ENCODE data around the gene HOXB6. TPM values are rescaled to one million over a fixed set of nuclear protein-coding genes. Genes with fewer than 3 reads are reported as not detected.

Gene HOXB6
- total RNA-seq, 1 donor from 2014 or later: not detected

DNA sequence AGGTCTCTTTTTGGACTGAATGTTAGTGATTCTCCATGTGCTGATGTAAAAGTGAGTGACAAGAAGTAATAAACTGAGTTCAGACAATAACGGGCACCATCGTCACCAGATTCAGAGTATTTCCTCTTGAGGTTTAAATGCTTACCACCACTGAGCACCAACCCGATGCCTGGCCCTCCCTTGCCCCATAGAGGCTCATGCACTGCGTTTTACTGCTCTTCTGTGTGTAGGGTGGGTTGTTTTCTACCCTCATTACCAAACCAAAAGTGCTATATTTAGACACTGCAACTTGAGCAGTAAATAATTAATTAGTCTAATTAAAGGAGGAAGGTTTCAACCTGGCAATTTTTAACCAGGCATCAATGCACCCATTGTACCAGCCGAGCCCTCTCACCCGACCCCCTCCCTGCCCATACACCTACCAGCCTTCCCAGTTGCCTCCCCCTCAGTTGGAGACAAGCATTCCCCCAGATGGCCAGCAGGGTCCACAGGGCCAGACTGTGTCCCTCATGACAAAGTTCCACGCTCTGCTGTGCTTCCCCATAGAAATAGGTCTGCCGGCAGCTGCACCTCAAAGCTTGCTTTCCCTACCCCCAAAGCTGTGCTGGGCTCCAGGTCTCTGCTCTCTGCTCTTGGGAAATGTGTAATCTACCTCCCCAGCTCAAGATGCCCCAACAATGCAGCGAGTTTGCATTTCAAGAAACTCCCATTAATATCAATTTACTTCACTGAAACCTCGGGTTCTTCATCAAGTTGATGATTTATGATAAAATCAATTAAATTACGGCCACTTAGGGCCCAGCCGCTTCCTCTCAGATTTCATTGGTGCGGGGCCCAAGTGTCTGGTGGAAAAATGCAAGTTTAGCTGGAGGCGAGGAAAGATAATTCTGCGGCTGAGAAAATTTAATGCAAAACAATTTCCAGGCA, 42.6 kb downstream of the HOXB6 start:
- Histone ChIP-seq H3K4me3 (ENCODE audit: low read length in 3 of 3) (no peak overlapping the region), H3K27me3 (ENCODE audit: control insufficient read depth in 3 of 3, insufficient read depth in 3 of 3, low read length in 3 of 3) (peaks cover 19 to 90% (median 60%) of the 10 kb centered on the region in 3 donors), H3K36me3 (ENCODE audit: control insufficient read depth in 3 of 3, insufficient read depth in 3 of 3, low read length in 3 of 3) (peaks cover 0 to 5% (median 0%) of the 10 kb centered on the region in 3 donors), H3K9ac (ENCODE audit: low read depth in 1 of 3, low read length in 3 of 3) (no peak overlapping the region), H3K27ac (ENCODE audit: low read depth, low read length) (no peak overlapping the region), H3K4me1 (ENCODE audit: control insufficient read depth in 3 of 3, insufficient read depth in 3 of 3, low read length in 3 of 3) (peaks cover 4 to 25% (median 10%) of the 10 kb centered on the region in 3 donors), H3K9me3 (ENCODE audit: control insufficient read depth in 3 of 3, low read length in 3 of 3) (no peaks in the 10 kb centered on the region)

DNA sequence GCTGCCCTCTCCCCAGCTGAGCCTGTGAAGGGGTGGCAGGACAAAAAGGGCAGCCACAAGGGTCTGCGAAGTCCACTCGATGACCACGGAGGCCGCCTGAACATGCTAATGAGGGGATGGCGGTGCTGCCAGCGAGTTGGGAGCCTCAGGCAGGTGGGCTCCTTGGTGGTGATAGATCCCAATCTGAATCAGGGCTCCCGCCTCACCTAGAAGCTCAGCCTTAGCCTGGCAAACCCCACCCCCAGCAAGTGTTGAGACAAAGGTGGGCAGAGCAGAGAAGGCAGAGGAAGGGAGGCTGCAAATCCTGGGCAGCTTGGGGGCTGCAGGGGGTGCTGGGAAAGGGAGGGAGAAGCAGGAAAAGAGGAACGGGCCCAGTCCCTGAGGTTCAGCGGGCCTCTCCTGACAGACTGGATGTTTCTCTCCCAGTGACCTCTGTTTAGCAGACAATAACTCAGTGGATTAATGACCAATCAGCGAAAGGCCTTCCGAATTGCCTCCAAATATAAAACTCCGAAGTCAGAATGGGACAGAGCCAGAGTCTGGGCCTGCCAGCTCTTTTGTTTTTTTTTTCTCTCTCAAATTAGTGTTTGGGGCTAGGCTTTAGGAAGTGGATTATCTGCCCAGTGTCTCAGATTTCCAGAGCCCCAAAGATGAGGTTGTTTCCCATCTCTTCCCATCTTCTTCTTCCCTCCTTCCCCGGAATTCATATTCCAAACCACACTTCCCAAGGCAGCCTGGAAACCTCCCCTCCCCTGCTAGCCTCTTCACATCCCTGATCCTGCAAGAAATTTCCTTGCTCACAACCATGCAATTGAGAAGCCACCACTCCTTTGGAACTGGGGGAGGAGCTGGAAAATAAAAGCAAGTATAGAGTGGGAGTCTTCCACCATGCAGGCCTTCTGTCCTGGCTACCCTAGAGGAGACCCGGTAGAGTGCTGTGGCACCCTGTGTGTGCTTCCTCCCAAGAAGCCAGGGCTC, 44.7 kb downstream of the HOXB6 start:
- no peak overlapping the region for H3K9ac ChIP-seq (ENCODE audit: low read depth in 1 of 3, low read length in 3 of 3)
- peaks cover 9 to 80% (median 48%) of the 10 kb centered on the region in 3 donors for H3K27me3 ChIP-seq (ENCODE audit: control insufficient read depth in 3 of 3, insufficient read depth in 3 of 3, low read length in 3 of 3)

DNA sequence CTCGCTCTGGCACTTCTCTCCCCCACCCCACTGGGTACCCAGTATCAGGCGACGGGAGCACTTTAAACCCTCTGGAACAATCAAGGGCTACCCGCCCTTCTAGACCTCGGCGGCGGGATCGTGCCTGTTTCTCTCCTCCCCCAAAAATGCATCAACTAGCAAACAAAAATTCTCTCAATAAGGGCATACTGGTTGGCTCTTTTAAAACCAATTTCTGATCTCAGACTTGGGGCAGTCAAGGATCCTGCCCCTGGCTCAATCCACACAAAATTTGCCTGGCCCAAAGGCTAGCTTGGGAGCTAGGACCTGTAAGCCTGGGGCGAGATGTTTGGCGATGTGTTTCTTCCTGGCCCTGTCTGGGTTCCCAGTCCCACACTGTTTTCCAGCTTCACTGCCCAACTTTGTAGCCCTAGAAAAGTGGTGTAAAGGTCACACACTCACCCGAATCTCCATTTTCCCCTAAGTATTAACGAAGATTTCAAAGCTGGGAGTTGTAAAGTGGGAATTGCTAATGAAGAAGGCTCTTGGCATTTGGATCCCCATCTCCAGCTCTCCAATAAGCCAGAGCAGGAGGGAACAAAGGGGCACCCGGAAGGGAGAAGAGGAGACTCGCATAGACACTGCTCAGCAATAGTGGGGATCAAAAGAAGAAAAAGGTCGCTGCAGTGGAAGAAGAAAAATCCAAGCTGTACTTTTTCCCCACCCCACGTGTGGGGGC, 45.5 kb downstream of the HOXB6 start:
- no peak overlapping the region for H3K9ac ChIP-seq (ENCODE audit: low read depth in 1 of 3, low read length in 3 of 3)

More for the DNA sequence above, 44.7 kb downstream of the HOXB6 start:
- no peaks in the 10 kb centered on the region for H3K9me3 ChIP-seq (ENCODE audit: control insufficient read depth in 3 of 3, low read length in 3 of 3)
- H3K36me3 ChIP-seq (ENCODE audit: control insufficient read depth in 3 of 3, insufficient read depth in 3 of 3, low read length in 3 of 3): peaks cover 0 to 5% (median 0%) of the 10 kb centered on the region in 3 donors
- H3K4me3 ChIP-seq (ENCODE audit: low read length in 3 of 3): no peak overlapping the region
- no peak overlapping the region for H3K27ac ChIP-seq (ENCODE audit: low read depth, low read length)
- H3K4me1 ChIP-seq (ENCODE audit: control insufficient read depth in 3 of 3, insufficient read depth in 3 of 3, low read length in 3 of 3): peaks cover 3 to 17% (median 5%) of the 10 kb centered on the region in 3 donors

DNA sequence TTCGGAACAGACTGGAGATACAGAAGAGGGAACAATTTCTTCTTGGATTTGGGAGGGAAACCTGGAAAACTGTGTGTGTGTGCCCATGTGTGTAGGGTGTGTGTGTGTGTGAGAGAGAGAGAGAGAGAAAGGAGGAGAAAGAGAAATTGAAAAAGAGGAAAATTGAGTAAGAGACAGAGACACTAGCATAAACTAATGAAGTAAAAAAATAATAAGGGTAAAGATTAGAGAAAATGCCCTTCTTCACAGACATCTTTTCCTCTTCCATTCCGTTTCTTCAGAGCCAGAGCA, 46.0 kb downstream of the HOXB6 start:
- no peak overlapping the region for H3K9ac ChIP-seq (ENCODE audit: low read depth in 1 of 3, low read length in 3 of 3)
- no peaks in the 10 kb centered on the region for H3K9me3 ChIP-seq (ENCODE audit: control insufficient read depth in 3 of 3, low read length in 3 of 3)
- H3K27ac ChIP-seq (ENCODE audit: low read depth, low read length): no peak overlapping the region
- H3K4me3 ChIP-seq (ENCODE audit: low read length in 3 of 3): no peak overlapping the region
- peaks cover 7 to 84% (median 53%) of the 10 kb centered on the region in 3 donors for H3K27me3 ChIP-seq (ENCODE audit: control insufficient read depth in 3 of 3, insufficient read depth in 3 of 3, low read length in 3 of 3)
- H3K36me3 ChIP-seq (ENCODE audit: control insufficient read depth in 3 of 3, insufficient read depth in 3 of 3, low read length in 3 of 3): peaks cover 0 to 5% (median 0%) of the 10 kb centered on the region in 3 donors
- peaks cover 0 to 14% (median 3%) of the 10 kb centered on the region in 3 donors for H3K4me1 ChIP-seq (ENCODE audit: control insufficient read depth in 3 of 3, insufficient read depth in 3 of 3, low read length in 3 of 3)

More for the DNA sequence above, 45.5 kb downstream of the HOXB6 start:
- Histone ChIP-seq H3K4me1 (ENCODE audit: control insufficient read depth in 3 of 3, insufficient read depth in 3 of 3, low read length in 3 of 3) (peaks cover 0 to 13% (median 3%) of the 10 kb centered on the region in 3 donors), H3K27ac (ENCODE audit: low read depth, low read length) (no peak overlapping the region), H3K36me3 (ENCODE audit: control insufficient read depth in 3 of 3, insufficient read depth in 3 of 3, low read length in 3 of 3) (peaks cover 0 to 5% (median 0%) of the 10 kb centered on the region in 3 donors), H3K27me3 (ENCODE audit: control insufficient read depth in 3 of 3, insufficient read depth in 3 of 3, low read length in 3 of 3) (peaks cover 6 to 80% (median 48%) of the 10 kb centered on the region in 3 donors), H3K9me3 (ENCODE audit: control insufficient read depth in 3 of 3, low read length in 3 of 3) (no peaks in the 10 kb centered on the region), H3K4me3 (ENCODE audit: low read length in 3 of 3) (no peak overlapping the region)

DNA sequence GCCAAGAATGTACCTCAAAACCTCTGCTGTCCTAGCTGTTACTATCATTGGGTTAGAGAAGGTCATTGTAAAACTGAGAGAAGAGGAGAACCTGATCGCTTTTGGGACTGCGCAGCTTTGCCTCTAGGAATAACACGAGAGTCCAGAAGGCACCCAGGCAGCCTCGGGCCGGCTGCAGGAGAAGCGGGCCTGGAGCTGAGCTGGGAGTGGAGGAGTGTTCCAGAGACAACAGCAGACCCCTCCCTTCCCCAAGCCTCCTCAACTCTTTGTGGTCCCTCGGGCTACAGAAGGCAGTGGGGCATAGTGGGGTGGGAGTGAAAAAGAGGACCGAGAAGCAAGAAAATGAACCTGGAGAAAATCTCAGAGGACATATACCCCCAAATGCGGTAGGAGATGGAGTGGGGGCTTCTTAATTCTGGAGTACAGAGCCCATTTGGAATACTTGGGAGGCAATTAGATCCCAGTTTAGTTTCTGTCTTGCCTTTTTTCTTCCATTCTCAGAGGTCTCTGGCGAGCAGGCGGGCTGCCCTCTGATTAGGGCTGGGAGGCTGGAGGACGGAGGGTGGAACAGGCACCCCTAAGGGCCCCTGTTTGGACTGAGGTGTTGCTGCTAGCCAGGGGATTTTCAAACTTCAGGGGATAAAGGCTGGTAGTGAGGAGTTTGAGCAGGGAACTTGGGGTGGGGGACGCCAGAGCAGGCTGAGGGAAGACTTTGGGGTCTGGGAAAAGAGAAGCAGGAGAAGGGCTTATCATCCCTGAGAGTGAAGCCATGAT, 46.5 kb downstream of the HOXB6 start:
- H3K36me3 ChIP-seq (ENCODE audit: control insufficient read depth in 3 of 3, insufficient read depth in 3 of 3, low read length in 3 of 3): peaks cover 0 to 5% (median 0%) of the 10 kb centered on the region in 3 donors
- H3K4me3 ChIP-seq (ENCODE audit: low read length in 3 of 3): no peak overlapping the region
- no peak overlapping the region for H3K9ac ChIP-seq (ENCODE audit: low read depth in 1 of 3, low read length in 3 of 3)
- no peaks in the 10 kb centered on the region for H3K9me3 ChIP-seq (ENCODE audit: control insufficient read depth in 3 of 3, low read length in 3 of 3)
- H3K4me1 ChIP-seq (ENCODE audit: control insufficient read depth in 3 of 3, insufficient read depth in 3 of 3, low read length in 3 of 3): peaks cover 0 to 14% (median 3%) of the 10 kb centered on the region in 3 donors
- H3K27me3 ChIP-seq (ENCODE audit: control insufficient read depth in 3 of 3, insufficient read depth in 3 of 3, low read length in 3 of 3): peaks cover 7 to 84% (median 50%) of the 10 kb centered on the region in 3 donors
- H3K27ac ChIP-seq (ENCODE audit: low read depth, low read length): no peak overlapping the region

DNA sequence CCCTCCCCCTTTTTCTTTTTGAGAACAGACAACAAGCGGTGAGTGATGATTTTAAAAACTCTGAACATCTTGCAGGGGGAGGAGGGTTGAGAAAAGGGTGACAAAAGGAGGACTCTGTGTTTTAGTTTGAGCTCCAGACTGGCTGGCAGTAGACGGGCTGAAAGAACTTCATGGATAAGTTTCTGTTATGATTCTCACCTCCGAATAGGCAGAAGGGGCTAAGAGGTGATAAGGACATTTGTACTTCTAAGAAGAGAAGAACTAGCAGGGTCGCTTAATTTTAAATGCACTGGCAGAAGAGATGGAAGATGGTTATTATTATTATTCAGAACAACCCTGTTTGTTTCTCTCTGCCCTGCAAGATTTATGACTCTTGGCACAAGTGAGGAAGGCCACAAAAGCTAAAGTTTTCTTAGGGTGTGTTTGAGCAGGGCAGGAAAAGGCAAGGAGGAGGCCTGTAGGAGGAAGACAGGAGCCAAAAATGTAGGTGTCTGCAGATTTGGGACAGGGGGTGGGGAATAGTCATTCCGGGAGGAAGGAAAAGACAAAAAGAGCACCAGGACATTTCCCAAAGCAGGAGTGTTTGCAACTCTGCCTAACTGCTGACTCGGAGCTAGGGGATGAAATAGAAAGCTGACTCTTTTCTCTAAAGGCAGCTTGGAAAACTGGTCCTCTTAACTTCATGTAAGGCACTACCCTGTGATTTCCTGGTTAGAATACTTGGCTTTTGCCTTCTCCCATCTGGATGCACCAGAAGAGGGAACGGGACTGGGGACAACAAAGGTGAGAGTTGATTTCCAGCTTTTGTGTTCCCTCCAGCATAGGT, 48.0 kb downstream of the HOXB6 start:
- Histone ChIP-seq H3K9ac (ENCODE audit: low read depth in 1 of 3, low read length in 3 of 3) (peak overlapping the region in 1 of 3 donors; percentile 33), H3K4me1 (ENCODE audit: control insufficient read depth in 3 of 3, insufficient read depth in 3 of 3, low read length in 3 of 3) (peaks cover 0 to 14% (median 3%) of the 10 kb centered on the region in 3 donors), H3K36me3 (ENCODE audit: control insufficient read depth in 3 of 3, insufficient read depth in 3 of 3, low read length in 3 of 3) (peaks cover 0 to 2% (median 0%) of the 10 kb centered on the region in 3 donors), H3K27ac (ENCODE audit: low read depth, low read length) (no peak overlapping the region), H3K9me3 (ENCODE audit: control insufficient read depth in 3 of 3, low read length in 3 of 3) (no peaks in the 10 kb centered on the region), H3K27me3 (ENCODE audit: control insufficient read depth in 3 of 3, insufficient read depth in 3 of 3, low read length in 3 of 3) (peaks cover 7 to 82% (median 55%) of the 10 kb centered on the region in 3 donors), H3K4me3 (ENCODE audit: low read length in 3 of 3) (no peak overlapping the region)

DNA sequence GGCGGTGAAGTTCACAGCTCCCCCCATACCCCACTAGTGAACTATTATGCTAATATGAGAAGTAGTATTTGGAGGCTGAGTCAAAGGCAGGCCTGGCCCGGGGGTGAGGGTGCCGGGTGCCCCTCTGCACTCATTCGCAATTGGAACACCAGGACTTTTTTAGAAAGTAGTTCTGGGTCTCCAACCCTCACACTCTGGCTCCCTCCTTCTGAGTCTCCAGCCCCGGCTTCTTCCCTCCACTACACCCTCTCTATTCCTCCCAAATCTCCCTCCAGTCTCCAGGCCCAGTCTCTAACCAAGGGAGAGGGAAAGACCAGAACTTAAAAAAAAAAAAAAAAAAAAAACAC, 48.6 kb downstream of the HOXB6 start:
- Histone ChIP-seq H3K9me3 (ENCODE audit: control insufficient read depth in 3 of 3, low read length in 3 of 3) (no peaks in the 10 kb centered on the region), H3K4me1 (ENCODE audit: control insufficient read depth in 3 of 3, insufficient read depth in 3 of 3, low read length in 3 of 3) (peaks cover 0 to 14% (median 3%) of the 10 kb centered on the region in 3 donors), H3K4me3 (ENCODE audit: low read length in 3 of 3) (no peak overlapping the region), H3K9ac (ENCODE audit: low read depth in 1 of 3, low read length in 3 of 3) (no peak overlapping the region), H3K36me3 (ENCODE audit: control insufficient read depth in 3 of 3, insufficient read depth in 3 of 3, low read length in 3 of 3) (peaks cover 0 to 2% (median 0%) of the 10 kb centered on the region in 3 donors), H3K27me3 (ENCODE audit: control insufficient read depth in 3 of 3, insufficient read depth in 3 of 3, low read length in 3 of 3) (peaks cover 7 to 82% (median 59%) of the 10 kb centered on the region in 3 donors), H3K27ac (ENCODE audit: low read depth, low read length) (no peak overlapping the region)
